ENCODE data around the gene DEFB132. TPM values are rescaled to one million over a fixed set of nuclear protein-coding genes. Genes with fewer than 3 reads are reported as not detected.
"Not testable (repeated sequence)": the region's sequence is repeated elsewhere in the genome, so short reads cannot be mapped to it uniquely, and the experiment has no call there.

Gene DEFB132
- total RNA-seq, 4 donors from 2014 or later = 1.5 to 9.2 (median 2.0) TPM

DNA sequence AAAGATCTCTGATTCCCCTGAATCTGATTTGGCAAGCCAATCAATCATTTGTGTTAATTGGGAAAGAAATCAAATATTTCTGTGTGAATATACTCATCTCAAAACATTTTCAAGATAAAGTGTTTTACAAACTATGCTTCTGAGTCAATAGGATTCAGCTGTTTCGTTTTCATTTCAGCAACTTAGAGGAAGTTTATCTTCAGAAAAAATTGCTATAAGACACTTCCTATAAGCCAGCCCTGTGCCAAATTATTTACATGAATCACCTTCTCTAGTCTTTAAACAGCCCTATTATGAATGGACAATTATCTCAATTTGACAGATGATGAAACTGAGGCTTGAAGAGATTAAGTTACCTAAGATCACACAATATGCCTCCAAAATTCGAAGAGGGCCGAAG lies 19.6 kb upstream of the DEFB132 start:
- TF ChIP-seq, protein P1, sequence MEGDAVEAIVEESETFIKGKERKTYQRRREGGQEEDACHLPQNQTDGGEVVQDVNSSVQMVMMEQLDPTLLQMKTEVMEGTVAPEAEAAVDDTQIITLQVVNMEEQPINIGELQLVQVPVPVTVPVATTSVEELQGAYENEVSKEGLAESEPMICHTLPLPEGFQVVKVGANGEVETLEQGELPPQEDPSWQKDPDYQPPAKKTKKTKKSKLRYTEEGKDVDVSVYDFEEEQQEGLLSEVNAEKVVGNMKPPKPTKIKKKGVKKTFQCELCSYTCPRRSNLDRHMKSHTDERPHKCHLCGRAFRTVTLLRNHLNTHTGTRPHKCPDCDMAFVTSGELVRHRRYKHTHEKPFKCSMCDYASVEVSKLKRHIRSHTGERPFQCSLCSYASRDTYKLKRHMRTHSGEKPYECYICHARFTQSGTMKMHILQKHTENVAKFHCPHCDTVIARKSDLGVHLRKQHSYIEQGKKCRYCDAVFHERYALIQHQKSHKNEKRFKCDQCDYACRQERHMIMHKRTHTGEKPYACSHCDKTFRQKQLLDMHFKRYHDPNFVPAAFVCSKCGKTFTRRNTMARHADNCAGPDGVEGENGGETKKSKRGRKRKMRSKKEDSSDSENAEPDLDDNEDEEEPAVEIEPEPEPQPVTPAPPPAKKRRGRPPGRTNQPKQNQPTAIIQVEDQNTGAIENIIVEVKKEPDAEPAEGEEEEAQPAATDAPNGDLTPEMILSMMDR (IDR thresholded peaks at IDR 0.05) = no peak
- peak; percentile 55 for ATAC-seq (ENCODE audit: low FRiP score)
- no peak for DNase-seq (ENCODE audit: low spot score)

DNA sequence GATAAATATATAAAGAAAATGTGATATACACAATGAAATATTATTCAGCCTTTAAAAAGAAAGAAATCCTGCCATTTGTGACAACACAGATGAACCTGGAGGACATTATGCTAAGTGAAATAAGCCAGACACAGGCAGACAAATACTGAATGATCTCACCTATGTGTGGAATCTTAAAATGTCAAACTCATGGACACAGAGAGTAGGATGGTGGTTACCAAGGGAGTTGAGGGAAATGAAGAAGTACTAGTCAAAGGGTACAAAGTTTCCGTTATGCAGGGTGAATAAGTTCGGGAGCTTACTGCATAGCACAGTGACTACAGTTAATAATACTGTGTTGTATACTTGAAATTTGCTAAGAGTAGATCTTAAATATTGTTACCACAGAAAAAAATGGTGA lies 14.6 kb upstream of the DEFB132 start:
- no peak for ATAC-seq (ENCODE audit: low FRiP score)
- TF ChIP-seq, protein P1 (IDR thresholded peaks at IDR 0.05) = no peak
- no peak for DNase-seq (ENCODE audit: low spot score)

DNA sequence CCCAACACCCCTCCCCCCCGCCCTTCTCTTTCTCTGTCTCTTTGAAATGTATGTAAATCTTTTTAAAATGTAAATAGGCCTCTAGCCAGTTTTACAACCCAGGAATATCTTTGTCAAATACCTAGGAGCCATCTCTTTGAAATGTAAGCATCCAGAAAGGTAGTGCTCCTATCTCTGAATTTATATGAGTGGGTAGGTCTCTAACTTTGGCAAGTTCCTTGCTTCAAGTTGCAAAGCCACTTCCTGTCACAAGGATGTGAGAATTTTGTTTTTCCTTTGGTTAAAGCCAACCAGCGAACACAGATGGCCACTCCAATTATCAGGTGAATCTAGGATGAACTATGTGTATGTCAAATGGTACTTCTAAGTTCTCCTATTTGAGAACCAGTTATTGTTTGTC lies 6.2 kb upstream of the DEFB132 start:
- TF ChIP-seq, protein P1 (IDR thresholded peaks at IDR 0.05) = no peak
- DNase-seq (ENCODE audit: low spot score) = no peak
- no peak for ATAC-seq (ENCODE audit: low FRiP score)

DNA sequence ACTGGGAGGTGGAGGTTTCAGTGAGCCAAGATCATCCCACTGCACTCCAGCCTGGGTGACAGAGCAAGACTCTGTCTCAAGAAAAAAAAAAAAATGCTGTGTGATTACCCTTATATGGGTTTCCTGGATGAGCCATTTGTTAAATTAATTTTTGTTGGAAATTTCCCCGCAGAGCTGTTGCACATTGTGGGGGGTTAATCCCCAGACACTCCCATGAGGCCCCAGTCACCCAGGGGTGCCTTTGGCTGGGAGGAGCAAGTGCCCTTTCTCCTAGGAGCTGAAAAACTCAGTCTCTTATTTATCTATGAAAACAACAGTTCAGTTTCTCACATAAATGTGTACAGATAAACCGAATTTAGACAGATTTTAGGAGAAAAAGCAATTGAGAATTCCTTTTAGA lies 4.7 kb upstream of the DEFB132 start:
- no peak for DNase-seq (ENCODE audit: low spot score)
- no peak for ATAC-seq (ENCODE audit: low FRiP score)
- TF ChIP-seq, protein P1 (IDR thresholded peaks at IDR 0.05) = no peak

DNA sequence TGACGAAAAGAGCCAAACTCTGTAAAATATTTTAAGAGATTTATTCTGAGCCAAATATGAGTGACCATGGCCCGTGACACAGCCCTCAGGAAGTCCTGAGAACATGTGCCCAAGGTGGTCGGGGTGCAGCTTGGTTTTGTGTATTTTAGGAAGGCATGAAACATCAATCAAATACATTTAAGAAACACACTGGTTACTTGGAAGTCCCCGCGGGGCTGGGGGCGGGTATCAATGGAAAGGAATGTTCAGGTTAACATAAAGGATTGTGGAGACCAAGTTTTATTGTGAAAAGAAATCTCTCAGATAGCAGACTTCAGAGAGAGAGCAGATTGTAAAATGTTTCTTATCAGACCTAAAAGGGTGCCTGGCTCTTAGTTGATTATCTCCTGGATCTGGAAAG lies 4.1 kb upstream of the DEFB132 start:
- not testable (repeated sequence) for ATAC-seq (ENCODE audit: low FRiP score); DNase-seq (ENCODE audit: low spot score)

DNA sequence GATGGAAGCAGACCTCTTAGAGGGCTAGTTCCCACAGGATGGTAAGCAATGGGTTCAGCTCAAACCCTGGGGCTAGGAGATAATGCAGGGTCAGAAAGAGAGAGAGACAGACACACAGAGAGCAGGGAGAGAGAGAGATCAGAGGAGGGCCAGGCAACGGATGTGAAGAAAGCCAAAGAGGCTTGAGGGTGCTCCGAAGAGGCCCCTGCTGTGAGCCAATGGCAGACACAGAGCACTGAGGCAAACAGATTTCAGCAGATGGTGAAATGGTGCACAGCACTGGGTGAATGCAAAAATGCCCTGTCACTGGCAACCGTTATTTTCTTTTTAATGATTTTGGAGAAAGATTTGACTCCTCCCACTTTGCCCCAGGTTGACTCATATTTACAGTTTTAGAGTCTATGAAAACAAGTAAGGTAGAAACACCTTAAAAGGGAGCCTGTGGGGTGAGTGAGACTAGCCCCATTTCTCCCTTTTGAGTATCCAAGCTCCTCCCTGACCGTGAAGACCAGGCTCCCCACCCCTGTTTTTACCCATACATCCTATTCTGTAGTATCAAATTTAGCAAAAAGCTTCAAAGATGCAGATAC lies 840 bp downstream of the DEFB132 start:
- ATAC-seq (ENCODE audit: low FRiP score) = no peak
- no peak for DNase-seq (ENCODE audit: low spot score)
- TF ChIP-seq, protein P1 (IDR thresholded peaks at IDR 0.05) = no peak

DNA sequence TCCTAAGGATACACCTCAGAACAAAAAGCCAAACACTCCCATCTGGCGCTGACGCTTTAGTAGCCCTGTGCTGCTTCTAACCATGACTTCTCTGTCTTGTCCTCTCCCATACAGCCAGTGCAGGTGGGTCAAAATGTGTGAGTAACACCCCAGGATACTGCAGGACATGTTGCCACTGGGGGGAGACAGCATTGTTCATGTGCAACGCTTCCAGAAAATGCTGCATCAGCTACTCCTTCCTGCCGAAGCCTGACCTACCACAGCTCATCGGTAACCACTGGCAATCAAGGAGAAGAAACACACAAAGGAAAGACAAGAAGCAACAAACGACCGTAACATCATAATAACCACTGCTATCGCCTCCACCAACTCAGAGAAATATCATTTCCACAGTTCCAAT lies 1.4 kb downstream of the DEFB132 start:
- ATAC-seq (ENCODE audit: low FRiP score) (no peak), DNase-seq (ENCODE audit: low spot score) (no peak)
- TF ChIP-seq, protein P1 (IDR thresholded peaks at IDR 0.05) = no peak
